HG03469 (cell line): ENCODE data around the gene BMP15.

ENCODE experiments used
- ATAC-seq: cut with Tn5 transposase; IDR thresholded peaks from one replicate; pipeline ENCODE4 v1.9.1; 2021; ENCODE audit warnings: mild to moderate bottlenecking, moderate library complexity, moderate number of reproducible peaks; ENCODE audit not compliant: unreplicated experiment

BMP15 gene

DNA sequence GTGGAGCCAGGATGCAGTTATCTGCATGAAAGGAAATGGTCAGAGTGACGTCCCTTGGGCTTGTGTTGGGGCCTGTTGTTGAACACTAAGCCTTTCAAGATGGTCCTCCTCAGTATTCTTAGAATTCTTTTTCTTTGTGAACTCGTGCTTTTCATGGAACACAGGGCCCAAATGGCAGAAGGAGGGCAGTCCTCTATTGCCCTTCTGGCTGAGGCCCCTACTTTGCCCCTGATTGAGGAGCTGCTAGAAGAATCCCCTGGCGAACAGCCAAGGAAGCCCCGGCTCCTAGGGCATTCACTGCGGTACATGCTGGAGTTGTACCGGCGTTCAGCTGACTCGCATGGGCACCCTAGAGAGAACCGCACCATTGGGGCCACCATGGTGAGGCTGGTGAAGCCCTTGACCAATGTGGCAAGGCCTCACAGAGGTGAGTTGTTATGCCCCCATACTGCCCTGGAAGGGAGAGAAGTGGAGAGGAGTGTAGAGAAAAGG lies at the start of gene BMP15:
TSS of gene BMP15 (plus strand) at position 51 of the 492 bp plus-strand sequence. CDS start at position 100, 49 bp downstream.
- no peak for ATAC-seq

DNA sequence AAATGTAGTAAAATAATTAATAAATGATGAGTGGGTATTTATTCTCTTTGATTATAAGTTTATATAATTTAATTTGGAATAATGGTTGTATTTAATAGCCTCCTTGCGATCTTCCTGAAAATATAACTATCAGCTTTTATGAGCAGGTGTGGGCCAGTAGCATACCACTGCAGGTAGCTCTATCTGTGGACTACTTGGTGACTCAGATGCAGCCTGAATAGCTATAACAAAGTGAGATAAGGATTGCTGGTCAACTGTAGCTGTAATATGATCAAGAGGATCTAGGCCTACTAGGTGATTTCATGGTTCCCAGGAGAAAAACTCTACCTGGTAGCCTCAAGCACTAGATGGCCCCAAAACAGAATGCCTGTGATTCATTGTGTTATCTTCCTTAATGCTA lies 47.1 kb upstream of the BMP15 start:
- ATAC-seq: no peak

DNA sequence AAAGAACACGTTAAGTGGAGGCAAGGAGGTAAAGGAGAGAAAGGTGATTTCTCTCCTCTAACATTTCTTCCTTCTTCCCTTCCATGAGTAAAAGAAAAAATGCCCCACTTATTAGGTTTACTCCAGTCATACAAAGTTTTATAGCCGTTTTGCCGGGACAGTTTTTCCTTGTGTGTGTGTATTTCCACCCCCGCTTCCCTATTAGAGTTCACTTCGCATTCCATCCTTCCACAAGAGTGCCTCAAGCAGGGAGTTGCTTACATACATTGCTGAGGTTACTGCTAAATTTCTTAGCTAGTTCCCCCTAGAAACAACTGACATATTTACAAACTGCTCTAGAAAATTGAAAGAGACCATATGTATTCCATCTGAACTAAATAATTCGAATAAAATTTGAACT lies 45.2 kb upstream of the BMP15 start:
- ATAC-seq: no peak

DNA sequence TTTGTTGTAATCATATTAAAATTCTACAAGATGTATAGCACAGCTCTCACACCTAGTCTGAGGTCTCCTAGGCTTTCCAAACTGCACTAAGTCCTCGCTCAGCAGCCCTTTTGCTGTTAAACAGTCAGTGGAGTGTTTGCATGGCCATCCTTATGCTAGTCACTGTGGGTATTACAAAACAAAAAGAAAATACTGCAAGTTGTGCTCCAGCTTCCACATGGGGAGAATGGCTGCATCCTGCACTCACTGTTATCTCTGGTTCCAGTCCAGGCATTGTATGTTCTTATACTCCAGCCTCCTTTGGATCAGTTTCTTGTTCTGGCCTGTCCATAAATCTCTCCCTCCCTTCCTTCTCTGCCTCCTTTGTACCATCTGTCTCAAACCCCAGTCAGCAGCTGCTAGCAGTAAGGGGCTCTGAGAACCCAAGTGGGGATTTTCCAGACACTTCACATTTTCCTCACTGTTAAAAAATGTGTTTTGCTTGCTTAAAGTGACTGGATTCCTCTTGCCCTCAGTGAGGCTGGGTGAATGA lies 38.5 kb upstream of the BMP15 start:
- no peak for ATAC-seq

DNA sequence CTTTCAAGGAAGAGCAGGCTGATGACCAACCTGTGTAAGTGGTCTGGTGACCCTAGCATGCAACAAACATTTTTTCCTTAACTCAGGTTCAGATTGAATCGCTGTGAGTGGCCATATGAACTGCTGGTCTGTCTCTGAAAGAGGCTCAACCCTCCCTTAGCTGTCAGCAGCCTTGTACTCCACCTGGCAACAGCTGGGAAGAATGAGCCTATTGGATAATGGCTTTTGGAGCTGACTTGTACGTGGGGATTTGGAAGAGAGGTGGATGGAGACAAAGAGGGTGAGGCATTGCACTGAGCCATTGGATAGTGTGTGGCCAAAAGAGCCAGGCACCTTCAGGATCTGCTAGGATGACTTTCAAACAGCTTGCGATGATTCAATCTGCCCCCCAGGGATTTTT lies 35.7 kb upstream of the BMP15 start:
- no peak for ATAC-seq

DNA sequence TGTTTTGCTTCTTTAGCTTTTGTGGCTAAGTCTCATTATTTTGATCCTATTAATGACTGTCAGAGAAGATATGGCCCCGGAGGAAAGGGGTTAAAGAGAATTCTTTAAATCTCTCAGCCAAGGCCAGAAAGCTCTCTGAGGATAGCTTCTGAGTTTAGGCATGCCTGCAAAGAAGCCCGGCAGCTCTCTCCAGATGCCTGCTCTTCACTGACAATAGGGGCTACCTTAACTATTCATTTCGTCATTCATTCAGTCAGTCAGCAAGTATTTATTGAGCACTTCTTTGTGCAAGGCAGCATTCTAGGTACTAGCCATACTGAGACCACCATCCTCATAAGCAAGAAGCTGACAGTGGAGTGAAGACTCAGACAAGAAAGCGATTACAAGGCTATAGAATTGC lies 34.0 kb upstream of the BMP15 start:
- no peak for ATAC-seq

DNA sequence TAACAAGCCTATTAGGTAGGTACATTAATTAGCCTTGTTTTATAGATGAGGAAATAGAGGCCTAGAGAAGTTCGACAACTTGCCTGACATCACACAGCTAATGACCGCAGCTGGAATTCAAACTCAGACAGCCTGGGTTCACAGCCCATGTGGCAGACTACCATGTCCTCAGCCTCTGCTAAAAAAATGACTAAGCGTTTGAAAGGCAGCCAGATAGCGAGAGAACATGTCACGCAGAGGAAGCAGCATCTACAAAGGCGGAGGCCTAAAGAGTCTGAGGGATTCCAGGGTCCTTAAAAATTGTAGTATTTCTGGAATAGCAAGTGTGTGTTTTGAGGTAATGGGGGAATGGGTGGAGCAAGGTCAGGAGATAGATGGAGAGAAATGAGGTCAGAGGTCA lies 33.2 kb upstream of the BMP15 start:
- no peak for ATAC-seq

DNA sequence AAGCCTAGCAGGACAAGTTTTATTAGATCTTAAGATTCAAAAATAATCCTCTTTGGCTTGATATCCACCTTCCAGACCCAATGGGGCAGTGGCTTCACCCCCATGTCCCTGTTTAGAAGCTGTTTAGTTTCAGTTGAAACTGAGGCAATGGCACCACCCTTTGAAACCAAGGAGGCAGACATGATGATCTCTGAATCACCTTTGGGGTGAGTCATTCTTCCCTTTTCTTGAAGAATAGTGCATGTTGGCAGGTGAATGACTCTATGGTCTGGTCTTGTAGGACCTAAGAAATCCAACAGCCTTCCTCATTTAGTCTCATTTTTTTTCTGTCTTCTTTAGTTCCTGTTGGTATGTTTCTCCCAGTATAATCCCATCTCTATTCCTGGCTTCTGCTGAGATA lies 29.5 kb upstream of the BMP15 start:
- no peak for ATAC-seq

DNA sequence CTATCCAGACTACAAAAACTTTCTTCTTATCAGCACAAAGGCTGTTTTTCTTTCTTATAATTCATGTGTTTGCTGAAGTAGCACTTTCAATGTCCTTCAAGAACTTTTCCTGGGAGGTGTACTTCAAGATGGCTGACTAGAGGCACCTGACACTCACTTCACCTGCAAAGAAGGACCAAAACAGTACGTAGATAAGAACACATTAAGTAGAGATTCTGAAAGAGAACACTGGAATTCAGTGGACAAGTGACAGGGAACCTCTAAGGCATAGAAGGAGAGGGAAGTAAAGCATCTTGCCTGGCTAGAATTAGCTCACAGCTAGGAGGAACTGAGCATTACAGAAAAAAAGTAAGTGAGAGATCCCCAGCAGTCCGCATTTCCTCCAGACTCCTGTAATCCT lies 21.7 kb upstream of the BMP15 start:
- ATAC-seq: no peak

DNA sequence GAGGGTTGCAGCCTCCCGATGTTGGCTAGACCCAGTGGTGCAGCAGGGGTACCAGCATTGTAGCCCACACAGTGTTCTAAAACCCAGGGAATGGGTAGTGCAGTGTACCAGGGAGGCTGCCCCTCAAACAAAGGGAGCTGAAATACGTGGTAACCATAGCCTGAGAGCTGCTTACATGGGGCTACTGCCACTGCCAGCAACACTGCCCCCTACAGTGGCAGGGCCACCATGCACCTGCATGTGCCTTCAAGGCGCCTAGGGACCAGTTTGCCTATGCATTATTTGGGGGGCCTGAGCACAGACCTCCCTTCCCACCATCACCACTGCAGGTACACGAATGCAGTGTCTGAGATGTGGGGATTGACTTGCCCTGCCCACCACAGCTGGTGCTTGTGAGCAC lies 21.0 kb upstream of the BMP15 start:
- no peak for ATAC-seq

DNA sequence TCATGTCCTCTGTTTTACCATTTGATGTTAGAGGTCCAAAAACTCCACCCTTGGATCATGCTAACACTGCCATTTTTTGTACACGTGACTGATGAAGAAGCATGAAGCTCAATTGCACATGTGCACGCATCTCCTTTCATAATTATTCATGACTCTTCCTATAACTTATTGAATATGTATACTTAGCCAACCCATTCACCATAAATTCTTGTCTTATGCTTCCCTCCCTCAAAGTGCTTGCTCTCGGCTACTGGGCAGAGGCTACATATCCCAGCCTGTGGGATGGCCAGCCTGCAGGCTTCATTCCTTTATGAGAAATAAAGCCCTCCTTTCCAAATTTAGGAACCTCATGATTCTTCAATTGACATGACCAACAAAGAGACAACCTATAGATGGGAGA lies 17.5 kb upstream of the BMP15 start:
- ATAC-seq: no peak

DNA sequence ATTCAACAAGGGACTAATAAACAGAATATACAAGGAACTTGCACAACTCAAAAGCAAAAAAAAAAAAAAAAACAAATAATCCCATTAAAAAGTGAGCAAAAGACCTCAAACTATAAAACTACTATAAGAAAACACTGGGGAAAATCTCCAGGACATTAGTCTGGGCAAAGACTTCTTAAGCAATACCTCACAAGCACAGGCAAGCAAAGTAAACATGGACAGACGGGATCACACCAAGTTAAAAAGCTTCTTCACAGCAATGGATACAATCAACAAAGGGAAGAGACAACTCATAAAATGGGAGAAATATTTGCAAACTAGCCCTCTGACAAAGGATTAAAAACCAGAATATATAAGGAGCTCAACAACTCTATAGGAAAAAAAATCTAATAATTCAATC lies 17.1 kb upstream of the BMP15 start:
- no peak for ATAC-seq

DNA sequence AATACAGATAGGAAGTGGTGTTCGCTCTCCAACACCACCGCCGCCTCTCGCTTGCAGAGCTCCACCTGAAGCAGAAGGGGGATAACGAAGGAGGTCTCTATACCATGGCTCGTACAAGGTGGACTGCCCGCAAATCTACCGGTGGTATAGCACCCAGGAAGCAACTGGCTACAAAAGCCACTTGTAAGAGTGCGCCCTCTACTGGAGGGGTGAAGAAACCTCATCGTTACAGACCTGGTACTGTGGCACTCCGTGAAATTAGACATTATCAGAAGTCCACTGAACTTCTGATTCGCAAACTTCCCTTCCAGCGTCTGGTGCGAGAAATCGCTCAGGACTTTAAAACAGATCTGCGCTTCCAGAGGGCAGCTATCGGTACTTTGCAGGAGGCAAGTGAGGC lies 5.2 kb upstream of the BMP15 start:
- ATAC-seq: no peak

DNA sequence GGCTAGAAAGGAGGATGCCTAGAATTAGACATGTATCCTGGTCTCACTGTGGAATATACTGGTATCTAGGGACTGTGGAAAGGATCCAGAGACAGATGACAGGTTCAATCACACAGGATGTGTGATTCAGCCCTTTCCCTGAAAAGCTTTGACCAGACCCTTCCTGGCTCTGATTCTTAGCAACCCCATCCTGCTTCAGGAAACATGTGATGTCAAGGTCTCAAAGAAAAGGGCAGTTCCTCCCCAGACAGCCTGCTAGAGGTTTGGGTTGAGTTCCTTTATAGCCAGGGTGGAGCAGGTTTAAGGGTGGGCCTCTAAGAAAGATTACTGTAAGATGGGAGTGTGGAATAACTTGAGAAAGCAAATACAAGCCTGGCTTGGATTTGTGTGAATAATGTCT lies 3.0 kb downstream of the BMP15 start:
- ATAC-seq: no peak

DNA sequence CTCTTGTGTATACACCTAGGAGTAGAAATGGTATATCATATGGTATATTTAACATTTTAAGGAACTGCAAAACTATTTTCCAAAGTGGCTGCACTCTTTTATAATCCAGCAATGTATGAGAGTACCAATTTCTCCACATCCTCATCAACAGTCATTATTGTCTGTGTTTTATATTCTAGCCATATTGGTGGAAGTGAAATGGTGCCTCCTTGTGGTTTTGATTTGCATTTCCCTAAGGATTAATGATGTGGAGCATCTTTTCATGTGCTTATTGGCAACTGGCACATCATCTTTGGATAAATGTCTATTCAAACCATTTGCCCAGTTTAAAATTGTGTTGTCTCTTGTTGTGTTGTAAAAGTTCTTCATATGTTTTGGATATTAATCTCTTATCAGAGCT lies 9.6 kb downstream of the BMP15 start:
- ATAC-seq: no peak

DNA sequence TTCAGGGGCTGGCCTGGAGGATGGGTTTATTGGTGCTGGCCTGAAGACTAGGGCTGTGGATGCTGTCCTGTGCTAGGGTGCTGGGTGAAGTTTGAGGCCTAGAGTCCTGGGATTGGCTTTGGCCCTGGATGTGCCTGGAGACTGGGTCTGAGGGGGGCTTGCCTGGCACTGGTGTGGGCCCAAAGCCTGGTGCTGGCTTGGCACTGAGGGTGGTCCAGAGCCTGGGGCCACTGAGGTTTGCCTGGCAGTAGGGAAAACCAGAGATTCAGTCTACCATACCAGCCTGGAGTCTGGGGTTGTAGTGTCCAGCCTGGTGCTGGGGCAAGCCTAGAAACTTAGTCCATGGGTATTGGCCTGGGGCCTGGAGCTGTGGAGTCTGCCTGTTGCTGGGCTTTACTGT lies 16.6 kb downstream of the BMP15 start:
- no peak for ATAC-seq

DNA sequence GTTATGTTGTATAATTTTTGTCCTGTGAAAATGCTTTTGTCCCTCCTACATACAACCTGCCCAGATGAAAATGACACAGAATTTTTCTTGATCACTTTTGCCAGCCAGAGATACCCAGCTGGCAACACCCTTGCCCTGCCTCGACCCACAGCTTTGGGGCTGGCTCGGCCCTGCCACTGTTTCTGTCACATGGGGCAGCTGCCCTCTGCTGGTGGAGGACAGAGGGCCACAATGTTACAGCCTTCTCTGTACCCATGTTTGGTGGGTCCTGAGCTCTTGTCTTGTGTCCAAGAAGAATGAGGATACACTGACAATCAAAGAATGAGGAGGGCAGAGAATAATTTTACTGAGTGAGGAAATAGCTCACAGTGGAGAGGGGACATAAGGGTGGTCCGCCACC lies 31.1 kb downstream of the BMP15 start:
- ATAC-seq: no peak

DNA sequence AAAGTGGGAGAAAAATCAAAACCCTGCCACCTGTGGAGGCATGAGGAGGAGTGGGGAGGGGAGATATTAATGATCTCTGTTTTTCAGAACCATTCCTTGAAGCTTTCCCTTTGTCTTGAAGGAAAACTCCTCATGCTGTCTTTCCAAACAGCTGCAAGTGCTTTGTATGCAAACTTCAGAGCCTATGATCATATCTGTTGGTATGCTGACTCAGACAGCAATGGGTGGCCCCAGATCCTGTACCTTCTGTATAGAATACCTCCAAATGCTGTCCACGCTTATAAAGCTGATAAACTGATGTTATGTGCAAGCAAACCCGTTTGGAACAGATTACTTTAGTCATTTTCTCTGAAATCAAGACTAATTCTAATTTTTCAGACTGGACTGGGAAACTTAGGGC lies 31.9 kb downstream of the BMP15 start:
- no peak for ATAC-seq

DNA sequence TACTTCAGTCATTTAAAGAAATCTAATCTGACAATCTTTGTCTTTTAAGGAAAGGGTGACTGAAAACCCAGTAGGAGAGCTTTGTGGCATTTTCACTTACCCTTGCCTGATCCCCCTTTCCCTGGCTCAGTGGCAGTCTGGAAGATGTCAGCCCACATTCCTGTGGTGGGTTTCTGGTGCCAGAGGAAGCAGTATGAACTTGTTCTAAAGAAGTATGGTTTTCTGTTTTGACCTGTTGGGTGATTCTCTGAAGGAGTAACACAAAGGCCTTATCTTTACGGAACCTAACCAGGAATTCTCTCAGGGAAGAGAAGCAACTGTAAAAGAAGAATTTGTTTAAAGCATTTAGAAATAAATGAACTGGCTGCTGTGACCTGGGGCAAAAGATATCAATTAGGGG lies 41.9 kb downstream of the BMP15 start:
- no peak for ATAC-seq

DNA sequence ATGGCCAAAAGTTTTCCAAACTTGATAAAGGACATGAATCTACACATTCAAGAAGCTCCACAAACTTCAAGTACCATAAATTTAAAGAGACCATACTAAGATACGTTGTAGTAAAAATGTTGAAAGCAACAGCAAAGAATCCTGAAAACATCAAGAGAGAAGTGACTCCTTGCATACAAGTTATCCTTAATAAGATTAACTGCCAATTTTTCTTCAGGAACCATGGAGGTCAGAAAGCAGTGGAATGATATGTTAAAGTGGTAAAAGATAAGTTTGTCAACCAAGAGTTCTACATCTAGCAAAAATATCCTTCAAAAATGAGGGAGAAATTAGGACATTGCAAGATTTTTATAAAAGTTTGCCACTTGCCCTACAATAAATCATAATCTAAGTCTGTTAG lies 43.3 kb downstream of the BMP15 start:
- ATAC-seq: no peak

DNA sequence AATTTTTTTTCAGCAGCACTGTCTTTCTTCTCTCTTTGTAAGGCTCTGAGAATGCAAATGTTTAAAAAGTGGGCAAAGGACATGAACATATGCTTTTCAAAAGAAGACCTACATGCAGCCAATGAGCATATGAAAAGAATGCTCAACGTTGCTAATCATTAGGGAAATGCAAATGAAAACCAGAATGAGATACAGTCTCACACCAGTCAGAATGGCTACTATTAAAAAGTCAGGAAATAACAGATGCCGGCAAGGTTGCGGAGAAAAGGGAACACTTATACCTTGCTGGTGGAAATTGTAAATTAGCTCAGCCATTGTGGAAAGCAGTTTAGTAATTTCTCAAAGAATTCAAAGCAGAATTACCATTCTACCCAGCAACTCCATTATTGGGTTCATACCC lies 51.6 kb downstream of the BMP15 start:
- no peak for ATAC-seq

DNA sequence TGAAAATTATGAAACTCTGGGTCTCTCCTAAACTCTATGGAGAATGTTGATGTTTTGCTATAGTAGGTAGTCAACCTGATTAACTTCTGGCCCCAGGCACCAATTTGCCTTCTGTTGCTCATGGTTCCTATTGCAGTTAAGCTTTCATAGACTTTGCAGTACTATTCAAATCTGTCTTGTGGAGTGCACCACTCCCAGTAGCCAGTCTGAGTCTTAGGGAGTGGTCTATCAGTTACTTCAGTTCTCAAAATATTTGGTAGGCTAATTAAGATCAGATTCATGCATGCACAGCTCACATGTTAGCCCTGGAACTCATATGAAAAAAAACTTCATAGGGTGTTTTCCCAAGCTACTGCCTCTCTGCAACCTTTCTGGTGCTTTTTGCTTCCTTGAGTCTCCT lies 53.3 kb downstream of the BMP15 start:
- ATAC-seq: no peak
